ENCODE data around the gene TSPAN16.

DNA sequence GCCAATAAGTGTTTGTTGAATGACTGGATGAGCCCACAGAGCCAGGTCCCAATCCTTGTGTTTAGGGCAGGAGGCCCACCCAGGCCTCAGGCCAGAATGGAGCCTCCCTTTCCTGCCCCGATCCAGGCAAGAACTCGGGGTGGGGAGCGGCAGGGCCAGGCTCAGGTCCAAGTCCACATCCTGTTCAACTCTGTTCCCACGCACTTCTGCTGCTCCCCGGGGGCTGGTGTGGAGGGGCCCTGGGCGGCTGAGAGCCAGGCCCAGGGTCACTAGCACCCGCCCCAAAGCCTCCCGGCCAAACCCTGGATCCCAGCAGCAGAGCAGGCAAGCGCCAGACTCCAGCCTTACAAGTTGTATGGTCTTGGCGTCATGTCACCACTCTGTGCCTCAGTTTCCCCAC is 48.6 kb upstream of the TSPAN16 start:
- TF ChIP-seq, protein P1, sequence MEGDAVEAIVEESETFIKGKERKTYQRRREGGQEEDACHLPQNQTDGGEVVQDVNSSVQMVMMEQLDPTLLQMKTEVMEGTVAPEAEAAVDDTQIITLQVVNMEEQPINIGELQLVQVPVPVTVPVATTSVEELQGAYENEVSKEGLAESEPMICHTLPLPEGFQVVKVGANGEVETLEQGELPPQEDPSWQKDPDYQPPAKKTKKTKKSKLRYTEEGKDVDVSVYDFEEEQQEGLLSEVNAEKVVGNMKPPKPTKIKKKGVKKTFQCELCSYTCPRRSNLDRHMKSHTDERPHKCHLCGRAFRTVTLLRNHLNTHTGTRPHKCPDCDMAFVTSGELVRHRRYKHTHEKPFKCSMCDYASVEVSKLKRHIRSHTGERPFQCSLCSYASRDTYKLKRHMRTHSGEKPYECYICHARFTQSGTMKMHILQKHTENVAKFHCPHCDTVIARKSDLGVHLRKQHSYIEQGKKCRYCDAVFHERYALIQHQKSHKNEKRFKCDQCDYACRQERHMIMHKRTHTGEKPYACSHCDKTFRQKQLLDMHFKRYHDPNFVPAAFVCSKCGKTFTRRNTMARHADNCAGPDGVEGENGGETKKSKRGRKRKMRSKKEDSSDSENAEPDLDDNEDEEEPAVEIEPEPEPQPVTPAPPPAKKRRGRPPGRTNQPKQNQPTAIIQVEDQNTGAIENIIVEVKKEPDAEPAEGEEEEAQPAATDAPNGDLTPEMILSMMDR (IDR thresholded peaks at IDR 0.05), result no peak
- no peak for TF ChIP-seq POLR2A (IDR thresholded peaks at IDR 0.05)
